ENCODE results near the gene WWC2.

Gene WWC2

DNA sequence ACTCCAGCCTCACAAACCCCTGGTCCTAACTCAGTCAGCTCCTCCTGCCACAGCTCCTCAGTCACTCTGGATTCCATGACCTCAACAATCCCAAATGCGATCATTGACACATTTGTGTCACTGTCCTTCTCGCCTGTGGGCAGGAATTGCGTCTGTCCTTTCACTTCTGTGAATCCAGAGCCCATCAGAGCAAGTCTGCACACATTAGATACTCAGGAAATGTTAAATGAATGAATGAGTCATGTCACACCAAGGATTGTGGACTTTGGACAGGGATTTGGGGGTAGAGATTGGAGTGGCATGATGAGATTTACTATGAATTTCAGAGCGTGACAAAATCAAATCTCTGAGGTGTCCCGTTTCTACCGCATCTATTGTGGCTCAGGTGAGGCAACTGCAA is 234.9 kb downstream of the WWC2 start:
- H3K18ac ChIP-seq (ENCODE audit: low read length), result no peak overlapping the region
- peaks cover 2% of the 10 kb centered on the region for H3K4me1 ChIP-seq (ENCODE audit: control insufficient read depth, low read depth, low read length)
- no peak overlapping the region for H3K23ac ChIP-seq (ENCODE audit: low read length)
- peak; percentile 26 for DNase-seq
- no CpG with 5 or more reads among the region's 6 CpGs for WGBS (ENCODE audit: extremely low coverage, insufficient coverage, low lambda C conversion rate)
- H2BK15ac ChIP-seq (replicated peaks; ENCODE audit: low read depth), result no peak overlapping the region
- no peak overlapping the region for H3K56ac ChIP-seq (ENCODE audit: low read length)
- no peak overlapping the region for H3K4me2 ChIP-seq (ENCODE audit: low read length)
- no peak overlapping the region for H2BK120ac ChIP-seq (ENCODE audit: low read depth, low read length)
- no peak overlapping the region for H3K4me3 ChIP-seq (ENCODE audit: low read length)
- no peak overlapping the region for H4K8ac ChIP-seq (ENCODE audit: low read depth, low read length)
- no peak overlapping the region for H3K4ac ChIP-seq (ENCODE audit: low read depth, low read length)
- H4K5ac ChIP-seq (ENCODE audit: low read length), result no peak overlapping the region
- H2BK5ac ChIP-seq (ENCODE audit: low read length), result no peak overlapping the region
- no peaks in the 10 kb centered on the region for H3K27me3 ChIP-seq (ENCODE audit: insufficient read depth, low read length, poor library complexity)
- H3K9ac ChIP-seq (ENCODE audit: low read length), result no peak overlapping the region
- H3K79me2 ChIP-seq (ENCODE audit: control insufficient read depth, insufficient read depth, low read length), result no peaks in the 10 kb centered on the region
- H3K79me1 ChIP-seq (ENCODE audit: low read length), result no peaks in the 10 kb centered on the region
- no peak overlapping the region for H3K27ac ChIP-seq (ENCODE audit: low read depth, low read length)
- H3K36me3 ChIP-seq (ENCODE audit: control insufficient read depth, insufficient read depth, low read length), result no peaks in the 10 kb centered on the region
- H2AK5ac ChIP-seq (ENCODE audit: low read length), result no peak overlapping the region

- no peak overlapping the region for H2AK5ac ChIP-seq (ENCODE audit: low read length)
- no peaks in the 10 kb centered on the region for H3K36me3 ChIP-seq (ENCODE audit: control insufficient read depth, insufficient read depth, low read length)
- H3K9ac ChIP-seq (ENCODE audit: low read length), result no peak overlapping the region
- no peak overlapping the region for H2BK15ac ChIP-seq (replicated peaks; ENCODE audit: low read depth)
- no peak overlapping the region for H2BK5ac ChIP-seq (ENCODE audit: low read length)
- no peak overlapping the region for H3K4ac ChIP-seq (ENCODE audit: low read depth, low read length)
- H3K4me3 ChIP-seq (ENCODE audit: low read length), result no peak overlapping the region
- no peak overlapping the region for H3K18ac ChIP-seq (ENCODE audit: low read length)
- no peak overlapping the region for H3K27ac ChIP-seq (ENCODE audit: low read depth, low read length)
- H3K79me2 ChIP-seq (ENCODE audit: control insufficient read depth, insufficient read depth, low read length), result no peaks in the 10 kb centered on the region
- H2BK120ac ChIP-seq (ENCODE audit: low read depth, low read length), result no peak overlapping the region
- H3K56ac ChIP-seq (ENCODE audit: low read length), result no peak overlapping the region
- no peak overlapping the region for H3K4me2 ChIP-seq (ENCODE audit: low read length)
- peak; percentile 19 for DNase-seq
- no peak overlapping the region for H3K23ac ChIP-seq (ENCODE audit: low read length)
- no peak overlapping the region for H4K8ac ChIP-seq (ENCODE audit: low read depth, low read length)
- no peaks in the 10 kb centered on the region for H3K4me1 ChIP-seq (ENCODE audit: control insufficient read depth, low read depth, low read length)
- H4K5ac ChIP-seq (ENCODE audit: low read length), result no peak overlapping the region
- no peaks in the 10 kb centered on the region for H3K27me3 ChIP-seq (ENCODE audit: insufficient read depth, low read length, poor library complexity)
- H3K79me1 ChIP-seq (ENCODE audit: low read length), result no peaks in the 10 kb centered on the region
- WGBS (ENCODE audit: extremely low coverage, insufficient coverage, low lambda C conversion rate), result no CpG with 5 or more reads among the region's 3 CpGs
These were observed 236.4 kb downstream of the WWC2 start for GRCh38 chr4:183335369-183335940.

DNA sequence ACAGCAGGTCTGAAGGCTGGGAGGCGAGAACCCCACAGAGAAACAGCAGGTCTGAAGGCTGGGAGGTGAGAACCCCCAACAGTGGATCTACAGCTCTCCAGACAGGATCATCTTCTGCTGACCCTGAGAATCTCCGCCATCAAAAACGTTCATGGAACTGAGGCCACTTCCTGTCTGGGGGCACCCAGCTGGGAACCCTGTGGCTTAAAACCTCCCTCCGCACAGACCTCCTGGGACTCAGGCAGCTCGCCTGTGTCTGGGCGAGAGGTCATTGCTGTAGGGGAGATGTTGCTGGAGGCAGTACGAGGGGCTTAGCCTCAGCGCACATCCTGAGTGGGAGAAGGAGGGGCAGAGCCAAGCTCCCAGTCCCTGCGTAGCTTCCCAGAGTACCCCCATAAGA is 238.3 kb downstream of the WWC2 start:
- Histone ChIP-seq H2BK120ac (ENCODE audit: low read depth, low read length) (no peak overlapping the region), H3K9ac (ENCODE audit: low read length) (no peak overlapping the region), H3K27me3 (ENCODE audit: insufficient read depth, low read length, poor library complexity) (no peaks in the 10 kb centered on the region), H4K8ac (ENCODE audit: low read depth, low read length) (no peak overlapping the region), H3K36me3 (ENCODE audit: control insufficient read depth, insufficient read depth, low read length) (no peaks in the 10 kb centered on the region), H3K79me2 (ENCODE audit: control insufficient read depth, insufficient read depth, low read length) (no peaks in the 10 kb centered on the region), H2BK5ac (ENCODE audit: low read length) (no peak overlapping the region), H3K79me1 (ENCODE audit: low read length) (no peaks in the 10 kb centered on the region), H2AK5ac (ENCODE audit: low read length) (no peak overlapping the region), H3K4me1 (ENCODE audit: control insufficient read depth, low read depth, low read length) (no peaks in the 10 kb centered on the region), H4K5ac (ENCODE audit: low read length) (no peak overlapping the region), H3K23ac (ENCODE audit: low read length) (no peak overlapping the region), H3K4me3 (ENCODE audit: low read length) (no peak overlapping the region), H3K56ac (ENCODE audit: low read length) (no peak overlapping the region), H3K4me2 (ENCODE audit: low read length) (no peak overlapping the region), H3K4ac (ENCODE audit: low read depth, low read length) (no peak overlapping the region), H2BK15ac (replicated peaks; ENCODE audit: low read depth) (no peak overlapping the region), H3K18ac (ENCODE audit: low read length) (no peak overlapping the region), H3K27ac (ENCODE audit: low read depth, low read length) (no peak overlapping the region)
- WGBS (ENCODE audit: extremely low coverage, insufficient coverage, low lambda C conversion rate), result no CpG with 5 or more reads among the region's 9 CpGs
- DNase-seq, result no peak

DNA sequence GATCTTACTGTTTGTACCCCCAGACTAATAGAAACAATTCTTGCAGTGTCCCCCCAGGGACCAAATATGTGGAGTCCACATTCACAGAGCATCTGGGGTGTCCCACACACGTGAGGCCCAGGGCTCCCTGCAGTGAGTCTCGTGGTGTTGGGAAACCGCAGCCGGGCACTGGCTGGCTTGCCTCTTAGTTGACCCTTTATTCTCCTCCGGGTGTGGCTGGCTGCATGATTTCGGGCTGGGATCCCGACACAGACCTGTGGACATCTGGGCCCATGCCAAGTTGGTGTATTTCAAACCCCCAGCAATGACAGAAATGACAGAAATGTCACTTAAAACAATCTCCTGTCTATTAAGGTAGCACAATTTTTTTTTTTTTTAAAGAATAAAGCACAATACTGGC is 238.8 kb downstream of the WWC2 start:
- no peak for DNase-seq
- H2BK15ac ChIP-seq (replicated peaks; ENCODE audit: low read depth), result no peak overlapping the region
- H3K18ac ChIP-seq (ENCODE audit: low read length), result no peak overlapping the region
- H3K27me3 ChIP-seq (ENCODE audit: insufficient read depth, low read length, poor library complexity), result no peaks in the 10 kb centered on the region
- H3K36me3 ChIP-seq (ENCODE audit: control insufficient read depth, insufficient read depth, low read length), result no peaks in the 10 kb centered on the region
- H3K79me2 ChIP-seq (ENCODE audit: control insufficient read depth, insufficient read depth, low read length), result no peaks in the 10 kb centered on the region
- WGBS (ENCODE audit: extremely low coverage, insufficient coverage, low lambda C conversion rate), result no CpG with 5 or more reads among the region's 7 CpGs
- no peak overlapping the region for H2BK5ac ChIP-seq (ENCODE audit: low read length)
- no peaks in the 10 kb centered on the region for H3K4me1 ChIP-seq (ENCODE audit: control insufficient read depth, low read depth, low read length)
- no peak overlapping the region for H3K4ac ChIP-seq (ENCODE audit: low read depth, low read length)
- no peak overlapping the region for H3K4me2 ChIP-seq (ENCODE audit: low read length)
- no peak overlapping the region for H3K9ac ChIP-seq (ENCODE audit: low read length)
- no peak overlapping the region for H3K56ac ChIP-seq (ENCODE audit: low read length)
- H4K8ac ChIP-seq (ENCODE audit: low read depth, low read length), result no peak overlapping the region
- no peak overlapping the region for H3K4me3 ChIP-seq (ENCODE audit: low read length)
- no peak overlapping the region for H4K5ac ChIP-seq (ENCODE audit: low read length)
- H2AK5ac ChIP-seq (ENCODE audit: low read length), result no peak overlapping the region
- H2BK120ac ChIP-seq (ENCODE audit: low read depth, low read length), result no peak overlapping the region
- H3K79me1 ChIP-seq (ENCODE audit: low read length), result no peaks in the 10 kb centered on the region
- no peak overlapping the region for H3K23ac ChIP-seq (ENCODE audit: low read length)
- H3K27ac ChIP-seq (ENCODE audit: low read depth, low read length), result no peak overlapping the region

GRCh38 chr4:183342541-183343533 is 243.8 kb downstream of the WWC2 start:
- no peaks in the 10 kb centered on the region for H3K27me3 ChIP-seq (ENCODE audit: insufficient read depth, low read length, poor library complexity)
- no peak overlapping the region for H4K8ac ChIP-seq (ENCODE audit: low read depth, low read length)
- H2BK15ac ChIP-seq (replicated peaks; ENCODE audit: low read depth), result no peak overlapping the region
- H2BK120ac ChIP-seq (ENCODE audit: low read depth, low read length), result no peak overlapping the region
- no peak overlapping the region for H3K4ac ChIP-seq (ENCODE audit: low read depth, low read length)
- H3K23ac ChIP-seq (ENCODE audit: low read length), result no peak overlapping the region
- no peak overlapping the region for H3K4me2 ChIP-seq (ENCODE audit: low read length)
- H3K4me3 ChIP-seq (ENCODE audit: low read length), result no peak overlapping the region
- no peak for DNase-seq
- H3K4me1 ChIP-seq (ENCODE audit: control insufficient read depth, low read depth, low read length), result peaks cover 5% of the 10 kb centered on the region
- no peaks in the 10 kb centered on the region for H3K36me3 ChIP-seq (ENCODE audit: control insufficient read depth, insufficient read depth, low read length)
- H3K56ac ChIP-seq (ENCODE audit: low read length), result no peak overlapping the region
- no CpG with 5 or more reads among the region's 40 CpGs for WGBS (ENCODE audit: extremely low coverage, insufficient coverage, low lambda C conversion rate)
- H2BK5ac ChIP-seq (ENCODE audit: low read length), result no peak overlapping the region
- H4K5ac ChIP-seq (ENCODE audit: low read length), result no peak overlapping the region
- H3K79me1 ChIP-seq (ENCODE audit: low read length), result no peaks in the 10 kb centered on the region
- H3K18ac ChIP-seq (ENCODE audit: low read length), result no peak overlapping the region
- no peak overlapping the region for H3K27ac ChIP-seq (ENCODE audit: low read depth, low read length)
- H2AK5ac ChIP-seq (ENCODE audit: low read length), result no peak overlapping the region
- no peaks in the 10 kb centered on the region for H3K79me2 ChIP-seq (ENCODE audit: control insufficient read depth, insufficient read depth, low read length)
- H3K9ac ChIP-seq (ENCODE audit: low read length), result no peak overlapping the region

Data from mesendoderm (in vitro differentiated cells).